Erythroblast (primary cell): ENCODE results near the gene UBA3.

Experiments used
- GATA1 ChIP-seq: IDR thresholded peaks from 2 replicates; pipeline ENCODE4 v1.6.1; 2011; ENCODE audit warnings: low read depth, mild to moderate bottlenecking, control low read depth, low read length, moderate library complexity
- POLR2A ChIP-seq: IDR thresholded peaks from 2 replicates; pipeline ENCODE4 v1.6.1; 2011; ENCODE audit warnings: mild to moderate bottlenecking, low read length

GRCh38 chr3:69099576-69099975 is 19.4 kb upstream of the UBA3 start:
- no peak for TF ChIP-seq POLR2A
- no peak for TF ChIP-seq GATA1
